ENCODE results near the gene KCND2. TPM values are rescaled to one million over a fixed set of nuclear protein-coding genes. Genes with fewer than 3 reads are reported as not detected.

Gene KCND2
- total RNA-seq, 2 experiments from 2014 or later, result not detected

DNA sequence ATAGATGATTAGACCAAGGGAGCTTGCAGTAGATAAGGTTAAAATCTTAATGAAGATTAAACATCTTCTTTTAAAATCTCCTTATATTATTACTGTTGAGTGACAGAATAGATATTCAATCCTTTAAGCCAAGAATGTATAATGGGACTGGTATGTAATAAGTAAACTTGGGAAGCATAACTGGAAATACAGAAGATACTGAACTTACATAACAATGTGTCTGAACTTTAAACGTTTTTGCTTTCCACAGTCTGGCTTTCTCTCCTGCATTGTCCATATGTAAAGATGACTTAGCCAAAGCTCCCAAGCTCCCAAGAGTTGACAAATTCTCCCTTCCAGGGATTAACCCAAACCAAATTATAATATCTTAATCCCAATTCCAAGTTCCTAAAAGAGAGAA is 129.8 kb downstream of the KCND2 start:
- no peaks in the 10 kb centered on the region for H3K9me3 Mint-ChIP-seq
- POLR2A ChIA-PET, result no interaction called here
- DNase-seq, result no peak
- no peak overlapping the region for H3K4me3 Mint-ChIP-seq
- CTCF ChIA-PET, result interaction anchor here (0.6 to 0.7 kb wide), 2 partner anchors 9 to 1674 kb away, joined by 5 to 7 read pairs; no protein-coding TSS in a partner anchor
- no peaks in the 10 kb centered on the region for H3K36me3 Mint-ChIP-seq (ENCODE audit: low read depth)
- H3K27me3 Mint-ChIP-seq, result no peaks in the 10 kb centered on the region
- H3K4me1 Mint-ChIP-seq, result no peaks in the 10 kb centered on the region
- no peak overlapping the region for H3K27ac Mint-ChIP-seq

DNA sequence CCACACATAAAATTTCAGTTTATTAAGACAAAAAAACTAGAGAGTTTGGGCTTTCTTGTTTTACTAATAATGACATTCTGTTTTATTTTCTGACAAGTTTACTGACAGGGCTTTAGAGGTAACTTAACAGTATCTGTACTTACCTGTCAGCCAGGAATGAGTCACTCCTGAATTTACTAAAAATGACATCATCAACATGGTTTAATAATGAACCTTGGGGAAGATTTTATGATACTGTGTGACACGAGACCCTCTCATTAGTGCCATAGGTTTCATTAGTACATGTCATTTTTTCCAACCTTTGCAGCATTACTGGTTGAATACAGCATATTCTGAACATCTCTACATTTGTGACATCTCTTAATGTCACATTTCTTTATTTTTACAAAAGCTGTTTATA is 131.1 kb downstream of the KCND2 start:
- POLR2A ChIA-PET, result no interaction called here

DNA sequence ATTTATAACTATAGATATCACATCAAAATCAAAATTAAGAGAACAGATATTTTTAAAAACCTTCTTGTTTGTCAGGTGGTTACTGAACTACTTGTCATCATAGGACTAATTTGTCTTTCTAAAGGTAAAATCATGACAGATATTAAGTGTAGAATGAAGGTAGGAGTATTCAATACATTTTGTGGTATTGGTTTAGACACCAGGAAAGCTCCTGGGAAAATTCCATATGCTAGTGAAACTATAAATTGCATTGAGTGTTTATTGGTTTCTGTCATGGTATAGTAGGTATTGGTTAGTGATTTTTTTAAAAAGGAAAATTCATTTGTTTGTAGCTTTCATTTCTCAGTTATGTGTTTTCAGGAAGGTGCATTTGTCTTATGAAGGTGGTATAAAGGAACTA is 132.7 kb downstream of the KCND2 start:
- Mint-ChIP-seq H3K27me3 (no peaks in the 10 kb centered on the region), H3K36me3 (ENCODE audit: low read depth) (no peaks in the 10 kb centered on the region), H3K4me1 (no peaks in the 10 kb centered on the region), H3K27ac (no peak overlapping the region), H3K9me3 (no peaks in the 10 kb centered on the region), H3K4me3 (no peak overlapping the region)
- CTCF ChIA-PET, result no interaction called here
- DNase-seq, result no peak
- POLR2A ChIA-PET, result no interaction called here

More for the DNA sequence above, 131.1 kb downstream of the KCND2 start:
- H3K9me3 Mint-ChIP-seq, result no peaks in the 10 kb centered on the region
- H3K27me3 Mint-ChIP-seq, result no peaks in the 10 kb centered on the region
- no peaks in the 10 kb centered on the region for H3K36me3 Mint-ChIP-seq (ENCODE audit: low read depth)
- H3K4me1 Mint-ChIP-seq, result no peaks in the 10 kb centered on the region
- no peak overlapping the region for H3K27ac Mint-ChIP-seq
- no peak overlapping the region for H3K4me3 Mint-ChIP-seq
- CTCF ChIA-PET, result no interaction called here
- DNase-seq, result no peak

DNA sequence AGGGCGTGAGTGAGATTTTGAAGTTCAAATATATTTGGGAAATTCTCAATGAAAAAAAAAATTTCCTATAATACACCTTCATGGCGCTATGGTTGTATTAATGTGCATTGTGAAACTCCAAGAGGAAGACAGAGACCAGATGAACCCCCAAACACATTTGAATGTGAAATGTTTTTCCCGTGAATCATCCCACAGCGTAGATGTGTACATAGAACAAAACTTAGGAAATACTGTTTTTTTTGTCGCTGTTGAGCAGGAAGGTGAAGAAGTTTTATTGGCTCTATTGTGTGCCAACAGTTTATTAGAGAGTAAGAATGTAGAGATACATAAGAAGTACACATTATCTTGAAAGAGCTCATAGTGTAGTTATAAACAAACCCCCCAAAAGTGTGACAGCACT is 134.0 kb downstream of the KCND2 start:
- no peak for DNase-seq
- no peak overlapping the region for H3K4me3 Mint-ChIP-seq
- no peaks in the 10 kb centered on the region for H3K4me1 Mint-ChIP-seq
- ChIA-PET CTCF (no interaction called here), POLR2A (no interaction called here)
- H3K36me3 Mint-ChIP-seq (ENCODE audit: low read depth), result no peaks in the 10 kb centered on the region
- no peaks in the 10 kb centered on the region for H3K9me3 Mint-ChIP-seq
- no peaks in the 10 kb centered on the region for H3K27me3 Mint-ChIP-seq
- no peak overlapping the region for H3K27ac Mint-ChIP-seq

DNA sequence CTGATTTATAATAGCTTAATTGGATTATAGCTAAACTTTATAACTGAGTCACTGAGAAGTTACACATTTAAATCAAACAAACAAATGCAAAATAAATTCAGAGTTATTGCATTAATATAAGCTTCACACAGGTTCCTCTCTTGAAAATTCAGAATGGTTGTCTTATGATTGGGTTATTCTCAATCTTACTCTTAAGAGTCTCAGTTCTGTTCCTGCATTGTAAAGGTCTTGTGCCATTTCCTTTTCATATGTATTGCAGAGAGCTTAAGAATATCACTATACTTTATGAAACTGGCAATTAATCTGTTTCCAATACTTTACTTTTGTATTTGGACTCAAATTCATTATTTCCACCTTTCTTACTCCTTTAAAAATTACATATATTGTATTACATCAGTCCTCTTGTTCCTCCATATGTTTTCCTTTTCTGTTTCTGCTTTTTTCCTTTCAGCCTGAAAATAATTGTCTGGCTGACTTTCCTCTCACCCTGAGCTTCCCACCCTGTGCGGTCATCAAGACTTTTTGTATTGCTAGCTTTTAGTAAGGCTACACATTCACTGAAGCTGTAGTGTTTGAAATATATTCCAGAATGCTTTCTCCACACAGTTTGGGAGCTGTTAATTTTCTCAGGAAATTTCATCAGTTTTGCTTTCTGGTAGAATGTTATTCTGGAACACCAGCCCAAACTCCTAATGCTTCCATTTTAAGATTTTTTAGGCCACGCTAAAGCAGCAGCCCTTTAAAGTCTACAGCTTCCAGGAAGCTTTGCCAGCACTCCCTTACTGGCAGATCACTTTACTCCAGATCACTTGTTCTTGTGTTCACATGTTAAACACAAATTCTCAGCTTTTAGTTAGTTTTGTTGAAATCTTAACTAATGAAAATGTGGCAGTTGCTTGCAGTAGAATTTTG is 139.4 kb downstream of the KCND2 start:
- CTCF ChIA-PET, result interaction anchor here (0.6 kb wide), 1 partner anchor 10 kb away, joined by 5 read pairs; no protein-coding TSS in a partner anchor
- Mint-ChIP-seq H3K27me3 (no peaks in the 10 kb centered on the region), H3K4me1 (no peaks in the 10 kb centered on the region), H3K9me3 (no peaks in the 10 kb centered on the region), H3K27ac (no peak overlapping the region), H3K36me3 (ENCODE audit: low read depth) (no peaks in the 10 kb centered on the region), H3K4me3 (no peak overlapping the region)
- POLR2A ChIA-PET, result no interaction called here
- DNase-seq, result no peak

DNA sequence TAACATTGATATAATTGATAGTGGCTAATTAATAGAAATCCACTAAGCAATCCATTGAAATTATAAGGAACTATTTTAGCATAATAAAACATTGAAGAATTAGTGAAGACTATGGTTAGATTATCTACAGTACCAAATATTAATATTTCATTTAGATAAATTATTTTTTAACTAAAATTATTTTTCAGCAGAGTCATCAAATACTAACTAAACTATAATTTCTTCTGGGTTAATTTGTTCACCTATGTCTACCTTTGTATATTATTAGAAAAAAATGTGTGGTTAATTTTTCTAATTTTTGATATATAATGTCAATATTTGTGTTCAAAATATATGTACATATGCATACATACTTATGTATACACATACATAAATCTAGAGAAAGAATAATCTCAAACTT is 140.2 kb downstream of the KCND2 start:
- Mint-ChIP-seq H3K27ac (no peak overlapping the region), H3K4me3 (no peak overlapping the region), H3K36me3 (ENCODE audit: low read depth) (no peaks in the 10 kb centered on the region), H3K9me3 (no peaks in the 10 kb centered on the region), H3K27me3 (no peaks in the 10 kb centered on the region), H3K4me1 (no peaks in the 10 kb centered on the region)
- ChIA-PET CTCF (no interaction called here), POLR2A (no interaction called here)
- no peak for DNase-seq

DNA sequence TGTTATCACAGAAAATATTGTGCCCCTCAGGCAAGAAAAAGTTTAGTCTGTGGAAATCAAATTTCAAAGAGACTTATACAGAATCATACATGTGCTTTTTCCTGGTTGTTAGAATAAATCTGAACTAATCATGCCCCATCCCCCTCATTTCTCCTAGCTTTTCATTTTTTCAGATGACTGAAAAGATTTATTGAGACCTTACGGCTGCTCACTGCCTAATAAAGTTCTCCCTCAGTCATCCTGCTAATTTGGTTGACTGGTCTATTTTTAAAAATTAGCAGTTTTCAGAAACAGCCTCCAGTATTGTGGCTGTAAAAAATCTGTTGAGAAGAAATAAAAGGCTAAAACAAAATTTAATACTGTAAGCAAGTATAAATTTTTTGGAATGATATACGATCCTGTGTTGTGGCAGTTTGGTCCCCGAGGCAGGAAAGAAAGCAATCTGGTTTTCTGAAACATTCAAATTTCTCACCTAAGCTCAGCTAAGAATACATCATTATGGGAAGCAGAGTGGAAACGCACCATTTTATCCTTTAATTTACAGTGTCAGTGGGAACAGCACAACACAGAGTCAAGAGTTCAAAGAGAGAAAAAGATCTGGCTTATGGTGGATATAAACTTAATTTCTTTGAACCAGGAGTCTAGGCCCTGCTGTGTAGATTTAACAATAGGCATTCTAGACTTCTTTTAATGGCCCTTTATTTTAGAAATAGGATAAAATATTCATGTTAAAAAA is 144.4 kb downstream of the KCND2 start:
- Mint-ChIP-seq H3K4me1 (no peaks in the 10 kb centered on the region), H3K9me3 (no peaks in the 10 kb centered on the region), H3K36me3 (ENCODE audit: low read depth) (no peaks in the 10 kb centered on the region), H3K4me3 (no peak overlapping the region), H3K27me3 (no peaks in the 10 kb centered on the region), H3K27ac (no peak overlapping the region)
- no peak for DNase-seq
- CTCF ChIA-PET, result no interaction called here
- POLR2A ChIA-PET, result no interaction called here

DNA sequence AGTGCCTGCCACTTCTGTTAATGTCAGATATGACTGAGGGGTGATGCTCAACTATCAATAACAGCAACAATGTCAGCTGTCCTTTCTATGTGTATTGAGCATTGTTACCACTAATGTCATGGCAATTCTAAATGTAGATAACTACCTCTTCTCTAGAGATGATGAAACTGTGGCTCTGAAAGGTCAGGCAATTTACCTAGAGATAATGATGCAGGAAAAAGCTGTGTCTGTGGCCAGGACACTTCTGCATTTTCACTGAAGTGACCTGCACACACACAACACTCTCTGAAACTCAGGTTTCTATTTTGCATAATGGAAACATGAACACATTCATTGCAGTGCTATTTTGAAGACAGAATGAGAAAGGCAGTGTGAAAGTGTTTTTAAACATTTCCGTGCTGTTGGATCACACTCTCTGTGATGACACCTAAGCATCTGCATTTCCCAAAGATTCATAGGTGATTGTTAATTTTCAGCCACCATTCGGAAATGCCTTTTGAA is 148.2 kb downstream of the KCND2 start:
- Mint-ChIP-seq H3K4me1 (no peaks in the 10 kb centered on the region), H3K36me3 (ENCODE audit: low read depth) (no peaks in the 10 kb centered on the region), H3K4me3 (no peak overlapping the region), H3K27ac (no peak overlapping the region), H3K9me3 (no peaks in the 10 kb centered on the region), H3K27me3 (no peaks in the 10 kb centered on the region)
- CTCF ChIA-PET, result no interaction called here
- DNase-seq, result no peak
- POLR2A ChIA-PET, result no interaction called here

DNA sequence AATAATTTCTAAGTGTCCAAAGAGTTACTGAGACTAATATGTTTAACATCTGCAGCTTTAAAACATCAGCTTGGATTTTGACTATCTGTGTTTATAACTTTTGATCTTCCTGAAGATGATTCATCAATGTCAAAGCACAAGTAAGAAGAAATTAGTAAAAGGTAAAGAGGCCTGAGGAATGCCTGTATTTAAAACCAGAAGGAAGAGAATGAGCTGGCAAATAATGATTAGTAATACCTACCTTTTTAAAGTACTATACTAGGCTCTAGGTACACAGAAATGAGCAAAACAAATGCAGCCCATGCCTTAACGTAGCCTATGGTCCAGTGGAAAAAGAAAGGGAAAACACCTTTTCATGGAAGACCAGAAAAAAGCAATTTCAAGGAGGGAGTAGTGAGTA is 158.0 kb downstream of the KCND2 start:
- Mint-ChIP-seq H3K4me1 (no peaks in the 10 kb centered on the region), H3K27me3 (no peaks in the 10 kb centered on the region)
- CTCF ChIA-PET, result no interaction called here

DNA sequence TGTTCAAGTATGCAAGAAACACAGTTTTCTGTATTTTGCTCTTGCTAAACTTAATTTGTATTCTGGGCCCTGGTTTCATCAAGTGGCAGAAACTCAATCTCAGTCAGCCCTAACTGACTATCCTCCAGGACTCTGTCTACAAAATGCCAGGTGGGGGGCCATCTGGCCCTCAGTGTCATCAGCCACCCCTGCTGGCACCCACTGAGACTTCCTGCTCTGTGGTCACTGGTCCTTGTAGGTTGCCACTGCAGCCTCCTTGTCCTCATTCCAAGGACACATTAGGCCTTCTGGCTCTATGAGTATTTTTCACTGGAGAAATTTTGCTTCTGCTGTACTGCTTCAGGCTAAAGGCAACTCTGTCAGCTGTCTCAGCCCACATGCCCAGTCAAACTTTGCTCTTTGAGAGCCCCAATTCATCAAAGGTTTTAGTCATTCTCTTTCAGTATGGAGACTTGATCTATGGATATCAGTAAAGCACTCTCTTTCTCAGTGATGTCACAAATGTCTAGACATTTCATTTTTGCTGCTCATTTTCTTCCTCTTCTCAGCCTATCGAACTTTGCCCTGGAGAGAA is 163.6 kb downstream of the KCND2 start:
- Mint-ChIP-seq H3K27ac (no peak overlapping the region), H3K4me3 (no peak overlapping the region), H3K4me1 (no peaks in the 10 kb centered on the region), H3K27me3 (no peaks in the 10 kb centered on the region), H3K36me3 (ENCODE audit: low read depth) (no peaks in the 10 kb centered on the region), H3K9me3 (peaks cover 4% of the 10 kb centered on the region)
- DNase-seq, result no peak
- ChIA-PET CTCF (no interaction called here), POLR2A (no interaction called here)

More for the DNA sequence above, 158.0 kb downstream of the KCND2 start:
- no peak for DNase-seq
- Mint-ChIP-seq H3K4me3 (no peak overlapping the region), H3K9me3 (peaks cover 4% of the 10 kb centered on the region), H3K36me3 (ENCODE audit: low read depth) (no peaks in the 10 kb centered on the region), H3K27ac (no peak overlapping the region)
- POLR2A ChIA-PET, result no interaction called here

DNA sequence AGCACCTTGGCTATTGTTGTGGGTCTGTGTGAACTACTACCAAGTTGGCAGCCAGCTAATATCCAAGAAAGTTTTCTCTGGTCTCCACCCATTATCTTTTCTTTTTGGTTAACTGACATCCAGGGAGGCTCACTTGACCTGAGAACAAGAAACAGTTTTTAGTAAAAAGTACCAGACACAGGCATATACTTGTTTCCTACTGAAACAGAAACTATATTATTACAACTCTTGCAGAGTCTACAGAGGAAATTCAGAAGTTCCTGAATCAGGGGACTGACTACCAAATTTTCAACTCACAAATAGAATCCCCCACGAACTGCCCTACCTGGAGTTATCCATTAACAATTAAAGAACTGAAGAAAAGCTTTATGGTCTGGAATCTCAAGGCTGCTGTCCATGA is 168.9 kb downstream of the KCND2 start:
- H3K36me3 Mint-ChIP-seq (ENCODE audit: low read depth), result no peaks in the 10 kb centered on the region
- H3K27ac Mint-ChIP-seq, result no peak overlapping the region
- DNase-seq, result no peak
- H3K4me1 Mint-ChIP-seq, result no peaks in the 10 kb centered on the region
- no peaks in the 10 kb centered on the region for H3K9me3 Mint-ChIP-seq
- CTCF ChIA-PET, result no interaction called here
- POLR2A ChIA-PET, result no interaction called here
- H3K27me3 Mint-ChIP-seq, result no peaks in the 10 kb centered on the region
- no peak overlapping the region for H3K4me3 Mint-ChIP-seq

DNA sequence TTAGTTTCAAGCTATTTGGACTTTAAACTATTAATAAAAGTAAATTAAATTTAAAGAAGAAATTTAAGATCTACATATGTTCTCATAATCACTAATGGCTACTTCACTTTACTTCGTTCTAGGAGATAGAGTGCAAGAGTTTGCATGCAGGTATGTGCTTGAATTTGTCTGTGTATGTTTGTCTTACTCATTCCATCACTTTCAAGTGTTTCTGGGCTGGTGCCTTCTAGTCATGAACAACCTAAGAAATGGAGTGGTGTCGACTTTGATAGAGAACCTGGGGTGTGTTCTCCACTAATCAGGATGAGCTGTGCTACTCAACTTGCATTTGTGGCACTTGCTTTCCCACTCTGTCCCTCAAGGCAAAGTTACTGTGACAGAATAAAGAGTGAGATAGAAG is 169.9 kb downstream of the KCND2 start:
- Mint-ChIP-seq H3K27ac (no peak overlapping the region), H3K4me3 (no peak overlapping the region), H3K27me3 (no peaks in the 10 kb centered on the region), H3K4me1 (no peaks in the 10 kb centered on the region), H3K9me3 (no peaks in the 10 kb centered on the region), H3K36me3 (ENCODE audit: low read depth) (no peaks in the 10 kb centered on the region)
- DNase-seq, result no peak
- CTCF ChIA-PET, result no interaction called here
- POLR2A ChIA-PET, result no interaction called here

DNA sequence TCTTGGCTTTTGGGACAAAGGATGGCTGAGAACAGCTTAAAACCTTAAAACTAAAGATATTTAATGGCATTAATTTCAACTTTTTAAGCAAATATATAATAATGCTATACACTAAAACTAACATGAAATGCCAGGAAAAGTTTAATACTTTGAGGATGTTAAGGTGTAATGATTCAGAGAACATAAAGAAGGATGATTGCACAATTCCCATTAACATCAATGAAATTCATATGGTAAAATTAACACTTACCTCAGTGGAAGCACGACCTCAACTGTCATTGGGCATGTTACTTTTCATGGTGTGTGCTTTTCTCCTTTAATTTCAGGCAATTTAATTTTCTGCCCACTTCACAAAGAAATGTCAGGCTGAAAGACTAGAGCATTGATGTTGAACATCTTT is 171.7 kb downstream of the KCND2 start:
- ChIA-PET CTCF (no interaction called here), POLR2A (no interaction called here)
- H3K27ac Mint-ChIP-seq, result no peak overlapping the region
- no peak for DNase-seq
- H3K9me3 Mint-ChIP-seq, result peaks cover 3% of the 10 kb centered on the region
- no peaks in the 10 kb centered on the region for H3K4me1 Mint-ChIP-seq
- no peaks in the 10 kb centered on the region for H3K27me3 Mint-ChIP-seq
- H3K4me3 Mint-ChIP-seq, result no peak overlapping the region
- no peaks in the 10 kb centered on the region for H3K36me3 Mint-ChIP-seq (ENCODE audit: low read depth)
